HFF-Myc (cell line): Measurements from ENCODE around the gene MYO5B.

ENCODE experiments used
- DNase-seq: peaks from one replicate; pipeline ENCODE4 v3.0.0-alpha.2; 2011; ENCODE audit warnings: low read depth; ENCODE audit errors: extremely low read depth
- H3K4me3 ChIP-seq: replicated peaks from 2 replicates; pipeline ENCODE4 v1.5.1; 2011; ENCODE audit warnings: low read depth, mild to moderate bottlenecking, control low read depth, low read length
- TF ChIP-seq, protein P1 (sequence below): IDR thresholded peaks from 2 replicates; pipeline ENCODE4 v1.5.1; 2012; ENCODE audit warnings: mild to moderate bottlenecking, low read depth, low read length, control low read depth; ENCODE audit errors: missing control alignments

MYO5B gene

DNA sequence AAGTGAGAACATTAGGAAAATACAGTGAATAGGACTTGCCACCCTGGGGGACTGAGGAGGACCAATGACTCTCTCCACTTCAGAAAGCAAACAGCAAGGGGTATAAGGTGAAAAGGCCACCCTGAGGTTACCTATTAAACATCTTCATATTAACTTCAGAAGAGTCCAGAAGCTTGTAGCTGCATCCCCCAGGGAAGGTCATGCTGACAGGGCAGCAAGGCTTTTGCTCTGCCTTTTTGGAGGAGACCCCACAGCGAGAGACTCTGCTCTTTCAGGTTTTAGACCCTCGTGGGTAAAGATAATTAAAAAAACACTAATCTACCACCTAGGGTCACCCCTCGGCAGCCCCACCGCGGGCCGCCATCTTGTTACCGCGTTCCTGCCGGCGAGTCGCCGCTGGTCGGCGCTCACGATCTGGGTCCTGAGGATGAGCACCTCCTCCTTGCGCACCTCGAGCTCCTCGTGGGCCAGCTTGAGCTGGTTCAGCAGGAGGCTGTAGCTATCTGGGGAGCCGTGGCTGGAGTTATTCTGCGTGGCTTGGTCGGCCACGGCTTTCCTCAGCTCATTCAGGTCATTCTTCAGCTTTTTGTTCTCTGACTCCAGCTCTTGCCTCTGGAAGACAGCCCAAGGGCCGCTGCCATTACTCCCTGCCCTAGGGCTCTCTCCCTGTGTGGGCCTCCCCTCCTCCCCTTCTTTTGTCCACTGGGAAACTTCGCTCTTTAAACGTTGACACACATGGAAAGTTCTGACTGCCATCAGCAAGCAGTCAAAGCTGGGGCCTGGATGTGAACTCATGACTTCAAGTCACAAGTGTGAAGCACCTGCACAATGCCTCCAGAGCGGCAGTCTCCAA lies 331.0 kb downstream of the MYO5B start:
- TF ChIP-seq, protein P1, sequence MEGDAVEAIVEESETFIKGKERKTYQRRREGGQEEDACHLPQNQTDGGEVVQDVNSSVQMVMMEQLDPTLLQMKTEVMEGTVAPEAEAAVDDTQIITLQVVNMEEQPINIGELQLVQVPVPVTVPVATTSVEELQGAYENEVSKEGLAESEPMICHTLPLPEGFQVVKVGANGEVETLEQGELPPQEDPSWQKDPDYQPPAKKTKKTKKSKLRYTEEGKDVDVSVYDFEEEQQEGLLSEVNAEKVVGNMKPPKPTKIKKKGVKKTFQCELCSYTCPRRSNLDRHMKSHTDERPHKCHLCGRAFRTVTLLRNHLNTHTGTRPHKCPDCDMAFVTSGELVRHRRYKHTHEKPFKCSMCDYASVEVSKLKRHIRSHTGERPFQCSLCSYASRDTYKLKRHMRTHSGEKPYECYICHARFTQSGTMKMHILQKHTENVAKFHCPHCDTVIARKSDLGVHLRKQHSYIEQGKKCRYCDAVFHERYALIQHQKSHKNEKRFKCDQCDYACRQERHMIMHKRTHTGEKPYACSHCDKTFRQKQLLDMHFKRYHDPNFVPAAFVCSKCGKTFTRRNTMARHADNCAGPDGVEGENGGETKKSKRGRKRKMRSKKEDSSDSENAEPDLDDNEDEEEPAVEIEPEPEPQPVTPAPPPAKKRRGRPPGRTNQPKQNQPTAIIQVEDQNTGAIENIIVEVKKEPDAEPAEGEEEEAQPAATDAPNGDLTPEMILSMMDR: no peak
- H3K4me3 ChIP-seq: no peak overlapping the region

DNA sequence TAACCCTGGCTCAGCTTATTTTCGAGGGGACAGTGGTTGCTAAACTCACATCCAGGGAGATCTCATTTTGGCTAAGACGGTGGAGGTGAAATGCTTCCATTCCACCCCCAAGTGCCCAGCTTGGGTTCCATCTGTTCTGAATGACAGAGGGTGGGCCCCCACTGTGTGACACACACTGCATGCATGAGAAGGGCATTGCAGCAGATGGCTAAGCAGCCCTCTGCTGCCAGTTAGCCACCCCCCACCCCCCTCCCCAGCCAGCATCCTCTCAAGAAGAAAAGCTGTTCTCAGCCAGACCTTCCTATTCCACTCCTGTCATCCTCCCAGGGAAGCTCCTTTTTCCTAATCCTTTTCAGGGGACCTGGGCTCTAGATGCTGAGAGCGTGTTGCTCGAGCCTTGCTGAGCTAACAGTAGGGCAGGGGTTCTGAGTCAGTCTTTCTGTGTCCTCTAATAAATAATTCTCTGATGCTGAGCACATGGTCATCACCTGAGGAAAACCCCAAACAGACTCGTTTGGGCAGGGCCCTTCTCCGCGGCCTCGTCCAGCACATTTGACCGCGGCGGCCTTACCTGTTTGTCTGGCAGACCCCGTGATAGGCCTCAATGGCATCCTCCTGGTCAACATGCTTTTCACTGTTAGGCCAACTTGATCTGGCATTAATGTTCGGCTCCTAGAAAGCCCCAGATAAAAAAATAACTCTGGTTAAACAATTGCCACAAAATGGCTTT lies 332.1 kb downstream of the MYO5B start:
- no peak for DNase-seq
- TF ChIP-seq, protein P1: no peak
- H3K4me3 ChIP-seq: no peak overlapping the region

More for the DNA sequence above, 331.0 kb downstream of the MYO5B start:
- DNase-seq: no peak

DNA sequence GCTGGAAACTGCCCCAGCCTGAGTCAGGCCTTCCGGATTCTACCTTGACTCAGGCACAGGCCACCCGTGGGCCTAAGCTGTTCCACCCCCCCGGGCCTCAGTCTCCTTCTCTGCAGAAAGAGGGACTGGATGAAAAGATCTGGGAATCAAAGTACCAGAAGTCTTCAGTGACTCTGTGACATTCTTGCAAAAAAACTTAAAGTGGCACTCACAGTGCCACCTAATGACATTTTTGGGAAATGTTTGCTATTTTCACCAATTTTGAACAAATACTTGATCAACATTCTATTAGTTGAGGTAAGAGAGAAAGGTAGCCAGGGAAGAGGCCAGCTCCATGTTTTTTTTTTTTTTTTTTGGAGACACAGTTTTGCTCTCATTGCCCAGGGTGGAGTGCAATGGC lies 333.3 kb downstream of the MYO5B start:
- DNase-seq: no peak
- no peak overlapping the region for H3K4me3 ChIP-seq
- TF ChIP-seq, protein P1: peak; percentile 26

DNA sequence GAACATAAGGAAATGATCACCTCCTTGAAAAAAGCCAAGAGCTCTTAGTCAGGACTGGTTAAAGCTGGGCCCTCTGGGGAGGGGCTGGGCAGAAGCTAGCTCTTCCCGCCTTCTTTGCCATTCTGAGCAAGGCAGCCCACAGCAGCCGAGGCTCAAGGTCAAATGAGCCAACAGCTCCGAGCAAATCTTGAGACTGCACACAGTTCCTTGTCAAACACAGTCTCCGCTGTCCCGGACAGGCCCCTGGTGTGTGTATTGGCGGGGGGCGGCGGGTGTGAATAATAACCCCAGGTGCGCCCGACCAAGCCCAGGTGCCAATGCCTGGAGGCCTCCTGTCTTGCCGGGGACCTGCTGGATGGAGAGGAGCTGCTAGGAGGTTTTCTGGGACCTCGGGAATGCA lies 335.2 kb downstream of the MYO5B start:
- H3K4me3 ChIP-seq: no peak overlapping the region
- TF ChIP-seq, protein P1: no peak
- DNase-seq: no peak

DNA sequence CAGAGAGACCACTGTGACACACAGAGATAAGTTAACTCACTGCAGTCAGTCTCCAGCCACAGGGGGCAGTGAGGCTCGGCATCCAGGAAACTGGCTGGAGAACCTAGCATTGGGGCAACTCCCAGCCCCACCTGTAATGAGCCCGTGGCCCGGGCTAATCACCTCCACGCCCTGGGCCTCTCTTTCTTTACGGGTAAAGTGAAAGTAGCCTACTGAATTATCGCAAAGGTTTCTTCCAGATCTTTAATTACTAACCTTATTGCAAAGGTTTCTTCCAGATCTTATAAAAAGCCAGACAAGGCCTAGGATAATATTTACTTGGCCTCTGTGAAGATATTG lies 336.0 kb downstream of the MYO5B start:
- TF ChIP-seq, protein P1: no peak
- no peak for DNase-seq
- H3K4me3 ChIP-seq: no peak overlapping the region

DNA sequence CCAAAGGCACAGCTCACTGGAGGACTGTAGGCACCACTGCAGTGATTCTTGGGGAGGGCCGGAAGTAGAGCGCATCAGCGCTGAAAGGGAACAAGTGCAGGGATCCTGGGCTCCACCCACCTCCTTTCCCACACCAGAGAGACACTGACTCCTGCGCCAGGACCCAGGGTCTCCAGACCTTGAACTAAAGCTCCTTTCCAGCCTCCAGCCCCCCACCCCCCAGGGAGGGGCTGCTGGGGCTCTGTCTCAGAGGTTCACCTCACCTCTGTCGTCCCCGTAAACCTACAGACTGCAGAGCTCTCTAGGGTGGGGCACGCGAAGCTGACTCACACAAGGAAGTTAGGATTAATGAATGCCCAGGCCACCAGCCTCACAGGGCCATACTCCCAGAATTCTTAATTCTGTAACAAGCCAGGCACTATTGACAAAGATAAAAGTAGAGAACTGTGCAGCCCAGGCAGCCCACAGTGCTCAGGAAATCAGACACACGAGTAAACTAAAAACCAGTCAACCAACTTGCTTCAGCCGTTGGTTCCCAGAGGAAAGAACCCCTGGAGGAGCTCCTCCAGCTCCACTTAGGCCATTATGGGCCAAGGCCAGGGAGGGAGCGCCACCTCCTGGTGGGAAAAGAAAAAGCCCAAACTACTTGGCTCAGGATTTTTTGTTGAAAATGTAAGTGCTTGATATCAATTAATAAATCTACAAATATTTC lies 336.5 kb downstream of the MYO5B start:
- DNase-seq: peak; percentile 38
- TF ChIP-seq, protein P1: peak; percentile 91
- H3K4me3 ChIP-seq: no peak overlapping the region
